Stimulated activated CD4-positive, alpha-beta T cell treated with anti-CD3 and anti-CD28 coated beads, TNF-alpha, amount 100 ng/mL, for 24 hours (primary cell): Measurements from ENCODE around the gene GGT7.
A peak's percentile ranks its signal among the peaks of the same experiment; 100 is the strongest.
"Not testable (repeated sequence)": the region's sequence is repeated elsewhere in the genome, so short reads cannot be mapped to it uniquely, and the experiment has no call there.

Experiments used
- DNase-seq, 3 experiments: peaks; one replicate each; pipeline ENCODE4 v3.0.0-alpha.2; 2020; ENCODE audit warnings: low read depth in 3 of 3

The GGT7 gene

DNA sequence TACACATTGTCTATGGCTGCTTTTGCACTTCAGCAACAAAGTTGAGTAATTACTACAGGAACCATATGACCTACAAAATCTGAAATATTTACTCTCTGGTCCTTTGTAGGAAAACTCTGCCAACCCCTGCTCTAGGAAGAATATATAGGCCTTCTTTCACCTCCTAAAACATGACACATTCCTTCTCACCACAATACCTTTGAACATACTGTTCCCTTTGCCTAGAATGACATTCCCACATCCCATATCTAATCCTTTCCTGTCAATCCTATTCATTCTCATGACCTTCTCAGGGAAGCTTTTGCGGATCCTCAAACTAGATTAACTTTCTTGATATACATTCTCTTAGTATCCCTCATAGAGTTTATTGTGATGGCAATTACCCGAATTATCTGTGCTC lies 29.2 kb downstream of the GGT7 start:
- DNase-seq: no peak

DNA sequence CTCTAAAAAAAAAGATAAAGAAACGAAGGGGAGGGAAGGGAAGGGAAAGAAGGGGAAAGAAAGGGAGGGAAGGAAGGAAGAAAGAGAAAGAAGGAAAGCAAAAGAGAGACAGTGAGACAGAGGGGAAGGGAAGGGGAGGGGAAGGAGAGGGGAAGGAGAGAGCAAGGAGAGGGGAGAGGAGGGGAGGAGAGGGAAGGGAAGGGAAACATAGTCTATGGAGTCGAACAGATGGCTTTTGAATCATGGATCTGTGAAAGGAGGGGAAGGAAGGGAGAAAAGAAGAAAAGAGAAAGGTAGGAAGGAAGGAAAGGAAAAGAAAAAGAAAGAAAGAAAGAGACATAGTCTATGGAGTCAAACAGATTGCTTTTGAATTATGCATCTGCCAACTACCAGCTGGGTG lies 30.5 kb downstream of the GGT7 start:
- DNase-seq: no peak

GRCh38 chr20:34834459-34834893 lies 38.2 kb downstream of the GGT7 start:
- no peak for DNase-seq

DNA sequence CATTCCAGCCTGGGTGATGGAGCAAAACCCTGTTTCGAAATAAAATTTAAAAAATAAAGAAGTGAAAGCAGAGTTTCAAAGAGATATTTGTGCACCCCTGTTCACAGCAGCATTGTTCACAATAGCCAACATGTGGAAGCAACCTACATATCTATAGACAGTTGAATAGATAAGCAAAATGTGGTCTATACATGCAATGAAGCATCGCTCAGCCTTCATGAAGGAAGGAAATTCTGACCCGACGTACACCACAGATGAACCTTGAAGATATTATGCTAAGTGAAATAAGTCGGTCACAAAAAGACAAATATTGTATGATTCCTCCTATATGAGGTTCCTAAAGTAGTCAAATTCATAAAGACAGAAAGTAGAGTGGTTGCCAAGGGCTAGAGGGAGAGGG lies 40.7 kb downstream of the GGT7 start:
- no peak for DNase-seq

DNA sequence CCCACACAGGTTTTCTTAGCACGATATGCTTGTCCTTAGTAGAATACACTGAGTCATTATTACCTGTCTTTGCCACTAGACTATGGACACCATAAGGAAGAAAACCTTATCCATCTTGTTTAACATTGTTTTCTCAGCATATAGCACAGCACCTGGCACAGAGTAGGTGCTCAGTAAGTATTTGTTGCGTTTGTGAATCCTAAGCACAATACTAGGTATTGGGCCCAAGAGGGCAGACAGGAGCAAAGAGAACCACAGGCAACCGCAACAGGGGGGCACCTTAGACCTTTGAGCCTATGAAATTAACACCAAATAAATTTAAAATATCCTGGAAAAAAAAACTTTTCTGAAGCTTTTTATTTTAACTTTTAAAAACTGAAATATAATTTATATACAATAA lies 43.5 kb downstream of the GGT7 start:
- DNase-seq: no peak

DNA sequence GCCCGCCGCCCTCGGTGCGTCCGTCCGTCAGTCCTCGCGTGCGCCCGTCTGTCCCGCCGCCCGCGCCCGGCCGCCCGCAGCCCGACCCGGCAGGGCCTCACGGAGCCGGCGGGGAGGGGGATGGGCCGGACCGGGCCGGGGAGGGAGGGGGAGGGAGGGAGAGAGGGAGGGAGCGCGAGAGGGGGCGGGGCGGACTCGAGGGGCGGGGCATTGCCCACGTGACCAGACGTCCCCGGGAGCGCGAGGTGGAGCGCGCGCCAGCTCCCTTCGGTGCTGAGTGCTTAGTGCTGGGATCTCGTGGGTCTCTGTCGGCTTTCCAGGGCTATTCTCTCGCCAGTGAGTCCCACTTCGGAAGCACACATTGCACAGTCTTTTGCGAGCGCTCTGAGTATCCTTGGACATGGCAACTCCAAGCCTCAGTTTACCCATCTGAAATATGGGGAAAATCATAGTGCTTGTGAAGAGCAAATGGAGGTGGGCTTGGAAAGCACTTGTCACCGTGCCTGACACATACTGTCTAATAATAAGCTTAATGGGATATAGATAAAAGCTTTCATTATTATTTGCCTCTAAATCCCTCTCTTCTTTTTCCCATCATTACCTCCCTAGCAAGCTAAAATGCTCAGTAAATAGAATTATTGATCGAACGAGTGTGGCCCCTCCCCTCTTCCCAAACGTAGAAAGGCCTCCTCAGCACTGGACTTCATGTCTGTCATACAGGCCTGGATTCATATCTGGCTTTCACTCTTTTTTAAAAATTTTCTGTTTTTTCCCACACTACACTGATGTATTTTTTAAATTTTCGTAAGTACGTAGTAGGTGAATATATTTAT lies 46.9 kb downstream of the GGT7 start, which contains the start of gene NCOA6:
NCOA6 (minus strand) TSS at position 122 of the 833 bp plus-strand sequence. CDS start 43,296 bp downstream, outside the sequence.
- DNase-seq: peak; percentile 76 to 87 (median 77)

DNA sequence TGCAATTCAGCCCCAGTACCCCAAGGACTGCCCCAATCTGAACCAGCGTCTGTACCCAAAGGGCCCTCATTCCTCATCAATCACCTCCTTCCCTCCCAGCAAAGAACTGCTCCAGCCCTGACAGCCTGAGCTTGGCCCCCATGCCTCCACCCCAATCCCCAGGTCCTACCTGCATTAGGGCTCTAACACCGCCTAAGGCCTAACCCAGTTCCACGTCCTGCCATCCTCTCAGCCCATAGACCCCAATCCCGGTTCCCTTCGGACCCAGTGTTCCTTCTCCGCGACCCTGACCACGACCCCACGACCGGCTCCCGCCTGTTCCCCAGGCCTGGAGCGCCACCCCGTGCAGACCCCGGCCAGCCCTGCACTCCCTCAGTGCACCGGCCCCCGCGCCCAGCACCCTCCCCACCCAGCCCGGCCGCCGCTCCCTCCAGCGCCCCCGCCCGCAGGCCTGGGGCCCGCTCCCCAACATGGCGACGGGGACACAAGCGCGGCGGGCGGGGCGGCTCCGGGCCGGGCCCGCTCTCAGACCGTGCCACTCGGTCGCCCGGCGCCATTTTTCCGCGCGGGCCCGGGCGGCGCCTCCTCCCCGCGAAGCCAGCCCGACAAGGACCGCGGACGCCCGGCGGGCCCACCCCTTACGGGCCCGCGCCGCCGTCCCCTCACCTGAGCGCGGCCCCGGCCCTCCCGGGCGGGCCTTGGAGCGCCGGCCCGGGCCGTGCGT lies 47.7 kb downstream of the GGT7 start:
- DNase-seq: peak; percentile 14 to 57 (median 26)

- DNase-seq: peak; percentile 55 to 76 (median 61)
Observed at GRCh38 chr20:34824452-34824805, 48.2 kb downstream of the GGT7 start.

GRCh38 chr20:34824026-34824425 lies 48.6 kb downstream of the GGT7 start:
- DNase-seq: no peak

- no peak for DNase-seq
Observed at GRCh38 chr20:34820805-34821578, 51.7 kb downstream of the GGT7 start.

- DNase-seq: no peak
Observed at GRCh38 chr20:34817801-34818200, 54.9 kb downstream of the GGT7 start.

- DNase-seq: no peak
Observed at GRCh38 chr20:34817072-34817471, 55.6 kb downstream of the GGT7 start.

GRCh38 chr20:34815636-34816035 lies 57.0 kb downstream of the GGT7 start:
- no peak for DNase-seq

GRCh38 chr20:34808583-34808982 lies 64.1 kb downstream of the GGT7 start:
- no peak for DNase-seq

GRCh38 chr20:34807944-34808465 lies 64.7 kb downstream of the GGT7 start:
- DNase-seq: not testable (repeated sequence)

DNA sequence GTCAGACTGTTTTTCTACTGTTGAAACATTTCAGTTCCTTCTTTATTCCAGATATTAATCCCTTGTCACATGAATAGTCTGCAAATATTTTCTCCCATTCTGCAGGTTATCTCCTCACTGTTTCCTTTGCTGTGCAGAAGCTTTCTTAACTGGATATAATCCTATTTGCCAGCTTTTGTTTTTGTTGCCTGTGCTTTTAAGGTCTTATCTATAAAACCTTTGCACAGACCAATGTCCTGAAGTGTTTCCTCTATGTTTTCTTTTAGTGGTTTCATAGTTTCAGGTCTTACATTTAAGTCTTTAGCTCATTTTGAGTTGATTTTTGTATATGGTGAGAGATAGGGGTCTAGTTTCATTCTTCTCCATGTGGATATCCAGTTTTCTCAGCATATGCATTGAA lies 66.4 kb downstream of the GGT7 start:
- no peak for DNase-seq

- no peak for DNase-seq
Observed at GRCh38 chr20:34798871-34799270, 73.8 kb downstream of the GGT7 start.

GRCh38 chr20:34798328-34798727 lies 74.3 kb downstream of the GGT7 start:
- DNase-seq: no peak

DNA sequence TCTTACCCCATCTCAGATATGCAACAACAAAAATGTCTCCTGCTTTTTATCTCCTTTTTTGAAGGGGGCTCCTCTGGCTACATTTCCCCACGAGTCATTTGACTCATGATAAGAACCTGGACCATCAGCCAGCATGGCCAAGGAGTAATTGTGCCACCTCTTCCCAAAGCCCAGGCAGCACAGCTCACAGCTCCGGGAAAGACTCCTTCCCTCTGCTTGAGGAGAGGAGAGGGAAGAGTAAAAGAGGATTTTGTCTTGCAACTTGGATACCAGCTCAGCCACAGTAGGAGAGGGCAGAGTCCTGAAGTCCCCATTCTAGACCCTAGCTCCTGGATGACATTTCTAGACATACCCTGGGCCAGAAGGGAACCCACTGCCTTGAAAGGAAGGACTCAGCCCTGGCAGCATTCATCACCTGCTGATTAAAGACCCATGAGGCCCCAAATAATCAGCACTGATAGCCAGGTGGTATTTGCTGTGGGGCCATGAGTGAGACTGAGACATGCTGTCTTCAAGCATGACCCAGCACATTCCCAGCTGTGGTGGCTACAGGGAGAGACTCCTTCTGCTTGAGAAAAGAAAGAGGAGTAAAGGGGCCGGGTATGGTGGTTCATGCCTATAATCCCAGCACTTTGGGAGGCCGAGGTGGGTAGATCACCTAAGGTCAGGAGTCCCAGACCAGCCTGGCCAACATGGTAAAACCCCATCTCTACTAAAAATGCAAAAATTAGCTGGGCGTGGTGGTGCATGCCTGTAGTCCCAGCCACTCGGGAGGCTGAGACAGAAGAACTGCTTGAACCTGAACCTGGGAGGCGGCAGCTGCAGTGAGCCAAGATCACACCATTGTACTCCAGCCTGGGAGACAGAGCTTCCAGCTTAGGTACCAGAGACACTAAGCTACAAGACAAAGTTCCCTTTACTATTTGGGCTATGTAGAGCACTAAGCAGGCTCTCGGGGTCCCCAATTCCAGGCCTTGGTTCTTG lies 75.4 kb downstream of the GGT7 start:
- no peak for DNase-seq
